Mesenchymal stem cell (in vitro differentiated cells and primary cell): Measurements from ENCODE around the gene RAP1GAP.

ENCODE experiments used
- DNase-seq: peaks from one replicate; pipeline ENCODE4 v3.0.0-alpha.2; 2013
- H2AFZ ChIP-seq: one replicate; pipeline ENCODE4 v1.6.1; 2013; ENCODE audit warnings: low read depth, mild to moderate bottlenecking, control low read depth, inconsistent platforms, low read length, moderate library complexity
- H2AK5ac ChIP-seq: 2 replicates; pipeline ENCODE4 v1.6.1; 2013; ENCODE audit warnings: low read length, moderate library complexity, mild to moderate bottlenecking, inconsistent platforms; ENCODE audit not compliant: severe bottlenecking
- H2BK120ac ChIP-seq: one replicate; pipeline ENCODE4 v1.6.1; 2013; ENCODE audit warnings: low read depth, mild to moderate bottlenecking, inconsistent platforms, low read length, moderate library complexity
- H2BK12ac ChIP-seq, 2 experiments: one replicate each; pipeline ENCODE4 v1.6.1; 2013; ENCODE audit warnings: inconsistent platforms in 2 of 2, low read length in 2 of 2, mild to moderate bottlenecking in 2 of 2, moderate library complexity in 2 of 2, control low read depth in 1 of 2
- H2BK15ac ChIP-seq: one replicate; pipeline ENCODE4 v1.6.1; 2013; ENCODE audit warnings: mild to moderate bottlenecking, low read depth, inconsistent platforms; ENCODE audit not compliant: poor library complexity, severe bottlenecking
- H2BK5ac ChIP-seq: 2 replicates; pipeline ENCODE4 v1.6.1; 2013; ENCODE audit warnings: low read depth, mild to moderate bottlenecking, low read length, control low read depth, inconsistent platforms; ENCODE audit not compliant: poor library complexity, severe bottlenecking
- H3K14ac ChIP-seq, 2 experiments: one replicate each; pipeline ENCODE4 v1.6.1; 2013; ENCODE audit warnings: inconsistent platforms in 2 of 2, low read length in 2 of 2, control low read depth in 1 of 2, mild to moderate bottlenecking in 1 of 2, moderate library complexity in 1 of 2
- H3K18ac ChIP-seq, 2 experiments: one replicate each; pipeline ENCODE4 v1.6.1; 2013; ENCODE audit warnings: inconsistent platforms in 2 of 2, low read length in 2 of 2, control low read depth in 1 of 2, low read depth in 1 of 2, mild to moderate bottlenecking in 1 of 2
- H3K23ac ChIP-seq, 2 experiments: one replicate each; pipeline ENCODE4 v1.6.1; 2013; ENCODE audit warnings: inconsistent platforms in 2 of 2, low read length in 2 of 2, mild to moderate bottlenecking in 2 of 2, moderate library complexity in 2 of 2, control low read depth in 1 of 2
- H3K27ac ChIP-seq: 2 replicates; pipeline ENCODE4 v1.5.1; 2013; ENCODE audit warnings: mild to moderate bottlenecking, moderate library complexity, low read length, control low read depth, inconsistent platforms; ENCODE audit not compliant: poor library complexity, severe bottlenecking
- H3K27me3 ChIP-seq, 2 experiments: 2 replicates each; pipeline versions ENCODE4 v1.6.1 to v1.7.0; 2013; ENCODE audit warnings: low read length in 2 of 2, mild to moderate bottlenecking in 2 of 2, moderate library complexity in 2 of 2, control low read depth in 1 of 2, inconsistent platforms in 1 of 2; ENCODE audit not compliant: control insufficient read depth in 1 of 2, insufficient read depth in 1 of 2
- H3K36me3 ChIP-seq, 2 experiments: 2 replicates each; pipeline versions ENCODE4 v1.6.1 to v1.7.0; 2013; ENCODE audit warnings: low read length in 2 of 2, control low read depth in 1 of 2, inconsistent platforms in 1 of 2, low read depth in 1 of 2, mild to moderate bottlenecking in 1 of 2; ENCODE audit not compliant: insufficient read depth in 2 of 2, control insufficient read depth in 1 of 2
- H3K4ac ChIP-seq, 2 experiments: one replicate each; pipeline ENCODE4 v1.6.1; 2013; ENCODE audit warnings: inconsistent platforms in 2 of 2, low read length in 2 of 2, mild to moderate bottlenecking in 2 of 2, moderate library complexity in 2 of 2, control low read depth in 1 of 2, low read depth in 1 of 2
- H3K4me1 ChIP-seq: 2 replicates; pipeline ENCODE4 v1.6.1; 2013; ENCODE audit warnings: low read depth, low read length, control low read depth; ENCODE audit not compliant: control insufficient read depth, insufficient read depth
- H3K4me2 ChIP-seq: 2 replicates; pipeline ENCODE4 v1.6.1; 2013; ENCODE audit warnings: low read length, mild to moderate bottlenecking, inconsistent platforms; ENCODE audit not compliant: poor library complexity, severe bottlenecking
- H3K4me3 ChIP-seq, 2 experiments: 2 replicates each; pipeline versions ENCODE4 v1.5.1 to v1.7.0; 2013; ENCODE audit warnings: low read length in 2 of 2, mild to moderate bottlenecking in 2 of 2, control low read depth in 1 of 2, low read depth in 1 of 2; ENCODE audit not compliant: insufficient read depth in 1 of 2
- H3K79me1 ChIP-seq: replicated peaks from 2 replicates; pipeline ENCODE4 v1.6.1; 2013; ENCODE audit warnings: mild to moderate bottlenecking, control low read depth, low read length, inconsistent platforms; ENCODE audit not compliant: poor library complexity, severe bottlenecking
- H3K9ac ChIP-seq: 2 replicates; pipeline ENCODE4 v1.7.0; 2013; ENCODE audit warnings: mild to moderate bottlenecking, low read length, moderate library complexity
- H3K9me3 ChIP-seq: 2 replicates; pipeline ENCODE4 v1.7.0; 2013; ENCODE audit warnings: mild to moderate bottlenecking, low read length; ENCODE audit not compliant: control insufficient read depth
- H4K8ac ChIP-seq: one replicate; pipeline ENCODE4 v1.6.1; 2013; ENCODE audit warnings: inconsistent platforms, mild to moderate bottlenecking, low read length, moderate library complexity
- H4K91ac ChIP-seq: one replicate; pipeline ENCODE4 v1.6.1; 2013; ENCODE audit warnings: mild to moderate bottlenecking, low read length, inconsistent platforms
- WGBS: methylation state at CpG from one replicate; pipeline ENCODE4 v1.1.7; 2013; ENCODE audit warnings: mixed read lengths; 5-methylcytosine and 5-hydroxymethylcytosine counted together

Gene RAP1GAP

DNA sequence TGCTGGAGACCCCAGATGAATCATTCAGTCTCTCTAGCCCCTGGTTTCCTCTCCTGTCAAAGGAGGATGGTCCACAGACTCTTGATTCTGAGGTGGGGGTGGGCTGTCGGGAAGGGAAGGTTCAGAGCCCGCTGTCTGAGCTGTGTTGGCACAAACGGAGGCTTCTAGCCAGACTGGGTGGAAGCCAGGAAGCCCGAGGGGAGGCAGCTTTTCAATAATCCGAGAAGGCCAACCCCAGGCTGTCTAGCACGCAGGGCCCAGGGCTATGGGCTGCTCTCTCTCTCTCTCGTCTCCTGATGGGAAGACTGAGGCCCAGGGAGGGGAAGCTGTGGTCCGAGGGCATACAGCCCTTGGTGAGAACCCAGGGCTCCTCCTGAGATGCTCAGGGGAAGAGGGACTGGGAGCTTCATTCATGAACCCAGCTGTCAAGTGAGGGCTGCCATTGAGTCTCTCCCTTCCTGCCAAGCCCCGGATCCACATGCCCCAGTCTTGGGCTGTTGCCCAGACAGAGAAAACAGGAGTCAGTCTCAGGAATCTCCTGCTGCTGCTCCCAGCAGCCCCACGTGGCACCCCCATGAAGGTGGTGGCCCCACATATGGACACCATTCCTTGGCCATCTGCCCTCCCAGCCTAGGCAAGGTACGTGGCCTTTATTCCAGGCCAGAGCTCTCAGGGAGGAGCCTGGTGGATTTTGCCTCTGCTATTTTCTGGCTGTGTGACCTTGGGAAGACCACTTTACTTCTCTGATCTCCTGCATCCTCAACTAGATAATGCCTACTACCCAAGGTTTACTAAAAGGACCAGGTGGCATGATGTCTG, 44.4 kb downstream of the RAP1GAP start:
- Histone ChIP-seq H3K4me3 (no peak overlapping the region), H3K27ac (no peak overlapping the region), H3K4me2 (no peak overlapping the region), H3K23ac (no peak overlapping the region), H3K36me3 (no peaks in the 10 kb centered on the region), H4K8ac (no peak overlapping the region), H3K9ac (no peak overlapping the region), H3K79me1 (no peaks in the 10 kb centered on the region), H2BK120ac (no peak overlapping the region), H2BK12ac (no peak overlapping the region), H3K4me1 (peaks cover 31% of the 10 kb centered on the region), H3K14ac (no peak overlapping the region), H3K4ac (no peak overlapping the region), H2AK5ac (no peak overlapping the region), H2AFZ (no peak overlapping the region), H3K27me3 (peaks cover 14 to 78% of the 10 kb centered on the region in 2 experiments), H2BK15ac (no peak overlapping the region), H3K9me3 (no peaks in the 10 kb centered on the region), H2BK5ac (no peak overlapping the region), H4K91ac (no peak overlapping the region), H3K18ac (no peak overlapping the region)
- DNase-seq: no peak
- 74% methylated on average over 11 of the region's 11 CpGs for WGBS

DNA sequence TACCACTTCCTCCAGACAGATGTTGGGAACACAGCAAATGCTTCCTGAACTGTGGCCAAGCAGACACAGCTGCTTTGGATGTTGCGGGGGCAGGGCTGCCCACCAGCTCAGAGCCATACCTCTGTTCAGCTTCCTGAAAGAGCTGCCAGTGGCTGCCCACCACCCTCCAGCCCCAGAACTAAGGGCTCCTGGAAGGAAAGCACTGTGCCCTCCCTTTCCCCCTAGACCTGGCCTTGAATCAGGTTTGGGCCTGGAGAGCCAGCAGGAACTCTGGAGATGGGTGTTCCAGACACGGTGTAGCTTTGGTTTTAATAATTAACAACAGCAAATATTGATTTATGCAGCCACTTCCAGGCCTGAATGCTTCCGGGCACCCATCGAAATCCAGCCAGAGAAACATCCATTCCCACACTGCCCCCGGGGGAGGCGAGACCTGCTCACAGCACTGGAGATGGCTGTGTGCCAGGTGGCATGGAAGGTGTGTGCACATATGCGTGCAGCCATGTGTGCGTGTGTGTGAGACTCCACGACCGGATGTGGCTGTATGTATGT, 45.7 kb downstream of the RAP1GAP start:
- Histone ChIP-seq H2BK120ac (no peak overlapping the region), H3K9me3 (no peaks in the 10 kb centered on the region), H2BK12ac (no peak overlapping the region), H3K79me1 (no peaks in the 10 kb centered on the region), H3K18ac (no peak overlapping the region), H2AFZ (no peak overlapping the region), H4K8ac (no peak overlapping the region), H3K27ac (peak overlapping the region; percentile 75), H4K91ac (no peak overlapping the region), H3K14ac (no peak overlapping the region), H3K27me3 (peaks cover 14 to 77% of the 10 kb centered on the region in 2 experiments), H3K23ac (no peak overlapping the region), H3K4me2 (no peak overlapping the region), H3K4ac (no peak overlapping the region), H3K4me1 (peaks cover 31% of the 10 kb centered on the region), H2BK15ac (no peak overlapping the region), H3K36me3 (no peaks in the 10 kb centered on the region), H2BK5ac (peak overlapping the region; percentile 10), H2AK5ac (peak overlapping the region; percentile 13), H3K4me3 (no peak overlapping the region), H3K9ac (no peak overlapping the region)
- 97% methylated on average over 9 of the region's 10 CpGs for WGBS
- no peak for DNase-seq

DNA sequence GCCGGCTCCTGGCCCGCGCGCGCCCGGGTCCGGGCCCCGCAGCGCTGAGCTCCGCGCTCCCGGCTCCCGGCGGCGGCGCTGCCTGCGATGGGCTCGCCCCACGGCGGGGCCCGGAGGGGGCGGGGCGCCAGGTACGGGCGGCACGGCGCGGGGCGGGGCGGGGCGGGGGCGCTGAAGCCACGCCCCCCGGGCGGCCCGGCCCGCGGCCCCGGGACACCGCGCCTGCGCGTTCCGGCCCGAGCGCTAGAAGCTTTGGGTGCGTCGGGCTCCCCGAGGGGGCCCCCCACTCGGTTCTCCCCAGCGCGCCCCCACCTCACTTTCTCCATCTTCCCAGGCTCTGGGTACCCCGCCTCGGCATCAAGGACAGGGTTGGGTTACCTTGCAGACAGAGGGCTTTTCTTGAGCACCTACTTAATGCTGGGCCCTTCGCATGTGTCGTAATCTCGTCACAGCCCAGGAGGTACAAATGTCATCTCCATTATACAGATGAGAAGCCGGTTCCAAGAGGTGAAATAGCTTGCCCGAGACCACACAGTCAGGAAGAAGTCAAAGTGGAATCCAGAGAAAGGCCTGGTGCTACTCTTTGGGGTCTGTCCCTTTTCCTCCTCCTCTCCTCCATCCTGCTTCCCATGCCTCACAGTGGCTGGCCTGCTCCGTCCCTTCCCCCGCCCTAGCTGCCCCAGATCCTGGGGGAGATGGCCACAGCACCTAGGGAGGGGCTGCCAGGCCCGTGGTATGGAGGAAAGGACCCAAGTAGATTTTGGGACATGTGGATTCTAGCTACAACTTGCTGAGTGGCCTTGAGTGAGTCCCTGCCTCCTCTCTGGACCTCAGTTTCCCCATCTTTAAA, 46.5 kb downstream of the RAP1GAP start:
- H3K4me2 ChIP-seq: peak overlapping the region; percentile 64
- peak overlapping the region; percentile 13 for H2AK5ac ChIP-seq
- WGBS: 19% methylated on average over 25 of the region's 62 CpGs
- H3K9ac ChIP-seq: no peak overlapping the region
- H2AFZ ChIP-seq: peak overlapping the region; percentile 21
- no peak overlapping the region for H2BK12ac ChIP-seq
- no peak overlapping the region for H3K14ac ChIP-seq
- H2BK5ac ChIP-seq: peak overlapping the region; percentile 10
- no peak for DNase-seq
- no peaks in the 10 kb centered on the region for H3K79me1 ChIP-seq
- no peak overlapping the region for H2BK120ac ChIP-seq
- H3K36me3 ChIP-seq: no peaks in the 10 kb centered on the region
- H3K18ac ChIP-seq: no peak overlapping the region
- no peak overlapping the region for H4K8ac ChIP-seq
- no peaks in the 10 kb centered on the region for H3K9me3 ChIP-seq
- H3K4me1 ChIP-seq: peaks cover 31% of the 10 kb centered on the region
- H3K27me3 ChIP-seq: peaks cover 14 to 81% of the 10 kb centered on the region in 2 experiments
- no peak overlapping the region for H3K4ac ChIP-seq
- peak overlapping the region; percentile 39 to 45 for H3K4me3 ChIP-seq
- no peak overlapping the region for H4K91ac ChIP-seq
- peak overlapping the region; percentile 75 for H3K27ac ChIP-seq
- no peak overlapping the region for H3K23ac ChIP-seq
- no peak overlapping the region for H2BK15ac ChIP-seq
